GM18520 (cell line): ENCODE data around the gene ABO.
"Not testable (repeated sequence)": the region's sequence is repeated elsewhere in the genome, so short reads cannot be mapped to it uniquely, and the experiment has no call there.

ENCODE experiments used
- ATAC-seq: cut with Tn5 transposase; IDR thresholded peaks from one replicate; pipeline ENCODE4 v1.9.1; 2021; ENCODE audit not compliant: unreplicated experiment

Gene ABO

DNA sequence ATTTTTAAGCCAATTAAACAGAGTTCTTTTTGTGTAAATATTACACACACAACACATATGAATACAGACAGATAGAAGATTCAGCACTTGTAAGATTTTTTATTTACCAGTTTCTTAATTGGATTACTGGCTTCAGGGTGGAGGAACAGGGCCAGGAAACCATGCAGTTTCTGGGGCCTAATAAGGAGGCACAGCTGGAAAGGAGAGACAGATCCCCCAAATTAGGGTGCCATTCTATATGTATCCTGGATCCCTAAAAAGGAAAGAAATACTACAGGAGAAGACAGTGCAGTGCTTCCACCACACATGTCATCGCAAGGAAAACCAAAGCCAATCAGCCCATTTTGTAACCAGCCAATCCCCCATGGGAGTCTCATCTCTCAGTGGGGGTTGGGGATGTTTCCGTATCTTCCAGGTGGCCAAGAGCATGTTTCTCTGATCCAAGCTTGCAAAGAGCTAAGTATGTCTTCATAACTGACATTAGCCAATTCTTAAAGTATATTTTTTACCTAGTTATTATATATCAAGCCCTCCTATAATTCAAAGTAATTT, 15.8 kb upstream of the ABO start:
- no peak for ATAC-seq

DNA sequence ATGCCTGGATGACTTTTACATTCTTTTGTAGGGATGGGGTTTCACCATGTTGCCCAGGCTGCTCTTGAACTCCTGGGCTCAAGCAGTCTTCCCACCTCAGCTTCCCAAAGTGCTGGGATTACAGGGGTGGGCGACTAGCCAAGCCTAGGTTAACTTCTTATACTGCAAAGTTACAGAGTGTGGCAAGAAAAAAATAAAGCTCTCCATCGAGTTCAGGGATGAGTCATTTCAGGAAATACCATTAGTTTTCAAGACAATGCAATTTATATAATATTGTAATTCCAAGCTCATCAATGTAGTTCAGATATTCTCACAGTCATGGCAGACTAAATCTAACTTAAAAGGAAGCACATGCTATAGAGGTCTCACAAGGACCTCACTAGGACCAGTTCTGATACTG, 11.5 kb upstream of the ABO start:
- no peak for ATAC-seq

DNA sequence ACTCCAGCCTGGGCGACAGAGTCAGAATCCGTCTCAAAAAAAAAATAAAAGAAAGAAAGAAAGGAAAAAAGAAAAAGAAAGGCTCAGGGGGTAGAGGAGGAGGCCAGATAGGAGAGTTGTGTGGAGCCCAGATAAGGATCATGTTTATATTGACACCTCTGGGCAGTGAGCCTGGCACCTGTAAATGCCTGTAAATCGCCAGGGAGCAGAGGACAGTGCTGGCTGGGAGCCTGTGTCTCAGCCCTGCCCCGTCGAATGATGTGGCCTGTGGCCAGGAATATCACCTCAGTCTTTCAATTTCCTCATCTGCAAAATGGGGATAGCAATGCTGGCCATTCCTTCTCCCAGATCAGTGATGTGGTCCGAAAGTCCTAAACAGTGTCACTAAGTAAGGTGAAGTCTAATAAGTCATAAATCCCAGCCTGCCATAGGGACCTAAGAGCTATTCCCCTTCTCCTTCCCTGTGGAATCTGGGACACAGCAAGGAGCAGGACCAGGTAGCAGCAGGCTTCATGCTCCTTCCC, 10.3 kb upstream of the ABO start:
- ATAC-seq, result no peak

- no peak for ATAC-seq
Measured at GRCh38 chr9:133284362-133284761, 9.4 kb upstream of the ABO start.

DNA sequence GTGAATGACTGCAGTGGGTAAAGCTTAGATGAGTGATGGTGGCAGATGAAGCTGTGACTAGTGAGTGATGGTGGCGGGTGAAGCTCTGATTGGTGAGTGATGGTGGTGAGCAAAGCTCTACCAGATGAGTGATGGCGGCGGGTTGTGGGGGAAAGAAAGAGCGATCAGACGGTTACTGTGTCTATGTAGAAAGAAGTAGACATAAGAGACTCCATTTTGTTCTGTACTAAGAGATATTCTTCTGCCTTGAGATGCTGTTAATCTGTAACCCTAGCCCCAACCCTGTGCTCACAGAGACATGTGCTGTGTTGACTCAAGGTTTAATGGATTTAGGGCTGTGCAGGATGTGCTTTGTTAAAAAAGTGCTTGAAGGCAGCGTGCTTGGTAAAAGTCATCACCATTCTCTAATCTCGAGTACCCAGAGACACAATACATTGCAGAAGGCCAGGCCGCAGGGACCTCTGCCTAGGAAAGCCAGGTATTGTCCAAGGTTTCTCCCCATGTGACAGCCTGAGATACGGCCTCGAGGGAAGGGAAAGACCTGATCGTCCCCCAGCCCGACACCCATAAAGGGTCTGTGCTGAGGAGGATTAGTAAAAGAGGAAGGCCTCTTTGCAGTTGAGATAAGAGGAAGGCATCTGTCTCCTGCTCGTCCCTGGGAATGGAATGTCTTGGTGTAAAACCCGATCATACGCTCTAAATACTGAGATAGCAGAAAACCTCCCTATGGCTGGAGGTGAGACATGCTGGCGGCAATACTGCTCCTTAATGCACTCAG, 8.4 kb upstream of the ABO start:
- ATAC-seq, result not testable (repeated sequence)

- ATAC-seq, result no peak
Measured at GRCh38 chr9:133282464-133283238, 7.7 kb upstream of the ABO start.

- ATAC-seq, result no peak
Measured at GRCh38 chr9:133280392-133280791, 5.4 kb upstream of the ABO start.

GRCh38 chr9:133278161-133279114, 3.4 kb upstream of the ABO start:
- no peak for ATAC-seq

DNA sequence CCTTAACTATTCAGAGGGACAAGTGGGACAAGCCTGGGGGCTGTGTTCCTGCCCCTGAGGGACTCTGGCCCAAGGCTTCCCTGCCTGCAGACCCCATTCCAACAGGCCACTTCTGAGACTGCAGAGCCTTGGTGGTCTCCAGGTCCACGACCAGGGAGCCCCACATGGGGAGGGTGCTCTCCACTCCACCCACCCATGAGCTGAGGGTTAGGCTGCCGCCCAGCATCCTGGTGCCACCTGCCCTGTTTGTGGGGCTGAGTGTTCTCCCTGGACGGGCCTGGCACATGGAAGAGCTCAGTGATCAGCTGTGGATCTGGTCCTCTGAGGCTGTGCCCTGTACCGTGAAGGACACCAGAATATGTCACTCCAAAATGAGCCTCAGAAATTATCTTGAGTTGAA, 2.5 kb upstream of the ABO start:
- ATAC-seq, result no peak

GRCh38 chr9:133276923-133277322, 1.9 kb upstream of the ABO start:
- no peak for ATAC-seq

DNA sequence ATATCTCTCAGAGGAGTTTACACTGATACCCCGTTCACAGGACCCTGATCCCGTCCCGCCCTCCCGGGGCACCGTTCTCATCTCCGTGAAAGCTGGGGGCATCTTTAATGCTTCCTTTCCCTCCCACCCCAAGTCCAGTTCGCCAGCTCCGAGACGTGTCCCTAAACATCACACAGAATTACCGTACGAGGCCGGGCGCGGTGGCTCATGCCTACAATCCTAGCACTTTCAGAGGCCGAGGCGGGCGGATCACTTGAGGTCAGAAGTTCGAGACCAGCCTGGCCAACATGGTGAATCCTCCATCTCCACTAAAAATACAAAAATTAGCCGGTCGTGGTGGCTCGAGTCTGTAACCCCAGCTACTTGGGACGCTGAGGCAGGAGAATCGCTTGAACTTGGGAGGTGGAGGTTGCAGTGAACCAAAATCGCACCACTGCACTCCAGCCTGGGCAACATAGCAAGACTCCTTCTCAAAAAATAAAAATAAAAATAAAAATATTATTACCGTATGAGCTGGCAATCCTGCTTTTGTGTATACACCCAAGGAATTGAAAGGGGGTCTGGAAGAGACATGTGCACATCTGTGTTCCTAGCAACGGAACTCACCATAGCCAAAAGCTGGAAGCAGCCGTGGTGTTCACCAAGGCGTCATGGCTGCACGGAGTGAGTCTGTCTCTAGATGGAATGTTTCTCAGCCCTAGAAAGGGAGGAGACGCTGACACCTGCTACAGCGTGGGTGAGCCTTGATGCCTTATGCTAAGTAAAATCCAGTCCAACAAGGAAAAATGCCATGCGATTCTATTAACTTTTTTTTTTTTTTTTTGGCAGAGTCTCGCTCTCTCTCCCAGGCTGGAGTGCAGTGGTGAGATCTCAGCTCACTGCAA, 1.2 kb upstream of the ABO start:
- ATAC-seq, result no peak

DNA sequence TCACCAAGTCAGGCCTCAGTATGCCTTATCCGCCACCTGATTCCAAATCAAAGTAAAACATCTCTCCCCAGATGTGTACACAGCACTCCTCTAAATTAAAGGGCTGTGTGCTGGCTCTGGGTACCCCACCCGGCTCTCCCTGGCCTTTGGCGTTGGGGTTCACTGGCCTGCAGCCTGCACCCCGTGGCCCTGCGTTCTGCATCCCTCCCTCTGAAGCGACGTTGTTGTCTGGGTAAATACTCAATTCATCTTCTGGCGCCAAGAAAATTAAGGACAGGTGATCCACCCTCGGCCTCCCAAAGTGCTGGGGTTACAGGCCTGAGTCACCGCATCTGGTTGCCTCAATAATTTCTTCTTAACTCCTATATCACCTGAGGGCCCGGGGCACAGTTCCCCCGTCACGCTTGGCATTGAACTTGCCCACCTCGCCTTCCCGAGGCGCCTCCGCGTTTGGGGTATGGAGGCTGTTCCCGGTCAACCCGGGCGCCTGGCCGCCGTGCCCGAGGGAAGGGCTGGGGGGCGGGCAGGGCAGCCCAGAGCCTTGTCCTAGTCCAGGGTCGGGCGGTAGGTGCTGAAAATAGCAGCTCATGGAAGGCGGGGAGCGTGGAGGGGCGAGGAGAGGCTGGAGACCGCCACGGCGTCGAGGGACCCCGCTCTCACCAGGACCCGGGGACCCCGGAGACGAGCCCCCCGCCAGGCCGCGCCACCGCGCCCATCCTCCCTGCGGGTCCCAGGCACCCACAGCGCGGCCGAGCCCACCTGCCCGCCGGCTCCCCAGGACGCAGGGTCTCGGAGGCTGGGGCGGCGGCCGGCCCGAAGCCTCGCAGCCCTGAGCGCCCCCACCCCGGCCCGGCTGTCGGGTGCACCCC, 531 bp downstream of the ABO start:
- no peak for ATAC-seq

DNA sequence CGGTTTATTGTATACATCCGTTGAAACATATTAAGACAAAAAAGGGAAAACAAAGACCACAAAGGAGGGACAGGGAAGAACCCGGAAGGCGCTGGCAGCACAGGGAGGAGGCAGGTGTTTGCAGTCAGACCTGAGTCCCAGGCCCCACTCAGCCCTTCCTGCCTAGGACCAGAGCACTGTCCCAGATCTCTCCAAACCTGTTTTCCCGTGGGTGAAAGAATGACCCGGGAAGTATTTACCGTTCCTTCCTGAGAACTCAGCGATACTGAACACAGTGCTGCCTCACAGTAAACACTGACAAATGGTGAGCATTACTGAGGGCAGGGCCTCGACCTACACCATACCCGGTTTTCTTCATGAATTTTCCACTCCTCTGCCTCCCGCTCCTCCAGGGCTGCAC, 1.2 kb downstream of the ABO start:
- ATAC-seq, result no peak

GRCh38 chr9:133273098-133273497, 1.9 kb downstream of the ABO start:
- ATAC-seq, result no peak

GRCh38 chr9:133269537-133270362, 5.3 kb downstream of the ABO start:
- no peak for ATAC-seq

GRCh38 chr9:133269136-133269535, 5.9 kb downstream of the ABO start:
- ATAC-seq, result not testable (repeated sequence)

GRCh38 chr9:133268335-133269056, 6.5 kb downstream of the ABO start:
- no peak for ATAC-seq
